HG02938 (cell line): ENCODE results near the gene AQP1.

Experiments used
- ATAC-seq: cut with Tn5 transposase; IDR thresholded peaks from one replicate; pipeline ENCODE4 v1.9.1; 2021; ENCODE audit warnings: mild to moderate bottlenecking, moderate library complexity; ENCODE audit not compliant: unreplicated experiment

Gene AQP1

DNA sequence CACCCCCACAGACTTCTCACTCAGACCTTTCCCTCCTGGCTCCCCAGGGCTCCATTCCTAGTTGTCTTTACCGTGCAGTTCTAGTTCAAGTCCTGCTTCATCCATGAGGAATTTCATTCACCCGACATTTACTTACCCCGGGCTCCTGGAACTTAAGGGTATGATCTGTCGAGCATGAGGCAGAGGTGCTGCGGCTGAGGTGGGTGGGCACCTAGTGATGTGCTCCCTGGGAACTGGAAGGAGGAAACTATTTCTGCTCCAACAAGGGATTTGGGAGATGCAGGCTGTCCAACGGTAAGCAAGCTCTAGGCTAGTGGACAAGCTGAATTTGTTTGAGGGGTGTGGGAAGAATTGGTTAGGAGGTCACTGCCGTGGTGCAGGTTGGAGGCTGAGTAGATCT is 30.2 kb upstream of the AQP1 start:
- ATAC-seq, result no peak

DNA sequence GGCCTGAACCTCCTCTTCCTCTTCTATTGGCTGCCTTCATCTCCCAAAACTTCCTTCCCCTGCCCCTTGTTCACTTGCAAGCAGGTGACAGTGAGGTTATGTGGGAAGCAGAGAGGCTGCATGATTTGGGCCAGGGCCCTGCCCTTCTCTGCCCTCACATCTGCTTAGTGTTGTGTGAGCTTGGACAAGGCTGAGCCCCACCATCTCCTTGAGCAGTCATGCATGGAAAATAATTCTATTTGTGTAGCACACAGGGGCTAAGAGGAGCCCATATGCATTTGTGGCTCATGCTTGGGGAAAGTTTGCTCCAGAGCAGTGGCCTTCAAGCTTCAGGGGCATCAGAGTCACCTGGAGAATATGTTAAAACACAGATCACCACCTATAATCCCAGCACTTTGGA is 26.8 kb upstream of the AQP1 start:
- ATAC-seq, result no peak

DNA sequence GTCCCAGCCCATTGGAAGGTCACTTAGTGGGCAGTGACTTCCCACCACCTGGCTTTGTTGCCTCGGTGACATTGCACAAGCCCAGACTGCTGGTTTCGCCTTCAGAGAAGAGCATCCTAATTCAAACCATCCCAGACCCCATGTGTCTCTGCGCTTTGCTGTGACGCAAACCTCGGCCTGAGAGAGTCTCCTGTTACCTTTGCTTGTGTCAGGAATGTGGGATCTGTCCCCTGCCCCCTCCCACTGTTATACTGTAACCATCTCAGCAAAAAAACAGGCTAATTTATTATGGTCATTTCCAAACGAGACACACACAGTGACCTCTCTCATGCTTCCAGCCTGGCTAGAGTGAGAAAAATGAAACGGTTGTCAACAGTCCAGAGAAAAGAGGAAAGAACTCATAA is 25.0 kb upstream of the AQP1 start:
- no peak for ATAC-seq

DNA sequence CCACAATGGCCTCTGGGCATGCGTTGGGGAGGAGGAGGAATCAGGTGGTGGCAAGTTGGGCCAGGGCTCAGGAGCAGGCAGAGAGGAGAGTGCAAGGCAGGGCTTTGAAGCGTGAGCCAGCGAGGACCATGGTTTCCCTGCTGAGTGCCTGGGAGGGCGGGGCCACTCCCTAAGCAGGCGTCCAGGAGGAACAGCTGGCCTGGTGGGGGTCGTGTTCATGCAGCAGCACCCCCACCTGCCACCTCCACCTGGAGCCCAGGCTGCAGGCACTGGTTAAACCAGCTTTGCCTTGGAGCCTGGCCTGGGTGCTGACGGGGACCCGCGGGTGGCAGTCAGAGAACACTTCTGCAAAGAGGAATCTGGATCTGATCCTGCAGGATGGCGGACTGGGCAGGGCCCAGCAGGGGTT is 24.2 kb upstream of the AQP1 start:
- ATAC-seq, result no peak

DNA sequence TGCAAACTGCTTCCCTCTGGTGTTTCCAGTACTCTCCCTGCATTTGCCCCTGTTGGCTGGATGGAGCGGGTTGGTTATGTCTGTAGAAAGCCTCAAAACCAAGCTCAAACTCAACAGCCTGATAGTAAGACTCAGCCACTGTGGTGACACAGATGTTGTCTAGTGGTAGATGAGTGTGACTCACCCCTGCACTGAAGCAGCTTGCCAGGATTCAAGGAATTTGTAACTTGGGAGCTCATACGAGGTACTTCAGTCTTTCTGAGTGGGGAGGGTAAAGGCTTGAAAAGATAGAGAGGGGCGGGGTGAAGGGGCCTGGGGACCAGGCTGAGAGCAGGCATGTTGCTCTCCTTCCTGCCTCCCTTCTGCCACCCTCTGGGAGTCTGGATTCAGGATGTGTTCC is 22.9 kb upstream of the AQP1 start:
- ATAC-seq, result no peak

DNA sequence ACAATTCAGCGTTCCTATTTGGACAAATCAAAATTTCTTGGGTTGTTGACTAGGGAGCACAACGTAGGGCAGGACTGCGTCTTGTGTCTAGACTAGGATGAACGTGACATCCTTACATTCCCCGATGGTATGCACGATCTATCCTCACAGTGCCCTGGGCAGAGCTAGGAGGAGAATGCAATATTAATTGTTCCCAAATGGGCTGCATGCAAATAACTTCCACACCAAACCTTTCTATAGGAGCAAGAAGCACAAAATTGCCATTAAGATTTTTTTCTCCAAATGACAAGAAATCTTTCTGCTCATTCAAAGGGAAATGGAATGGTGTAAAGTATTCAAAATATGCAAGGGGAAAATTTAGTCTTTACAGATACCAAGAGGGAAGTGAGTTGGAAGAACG is 21.4 kb upstream of the AQP1 start:
- ATAC-seq, result no peak

DNA sequence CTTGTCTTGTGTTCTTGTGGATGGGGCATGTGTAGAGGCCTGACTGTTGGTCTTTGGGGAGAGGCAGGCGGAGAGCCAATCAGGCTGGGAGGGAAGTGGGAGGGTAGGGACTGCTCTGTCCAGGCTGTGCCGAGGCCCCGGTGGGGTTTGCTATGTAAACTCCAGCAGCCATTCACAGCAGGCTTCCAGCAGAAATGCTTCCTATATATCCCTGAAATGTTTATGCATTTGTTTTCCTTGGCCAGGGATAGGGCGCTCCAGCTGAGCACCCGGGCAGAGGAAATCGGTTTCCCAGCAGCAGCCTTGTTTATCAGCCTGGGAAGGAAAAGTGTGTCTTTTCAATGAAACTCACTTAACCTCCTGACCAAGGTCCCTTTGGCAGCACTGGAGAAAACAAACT is 18.3 kb upstream of the AQP1 start:
- no peak for ATAC-seq

DNA sequence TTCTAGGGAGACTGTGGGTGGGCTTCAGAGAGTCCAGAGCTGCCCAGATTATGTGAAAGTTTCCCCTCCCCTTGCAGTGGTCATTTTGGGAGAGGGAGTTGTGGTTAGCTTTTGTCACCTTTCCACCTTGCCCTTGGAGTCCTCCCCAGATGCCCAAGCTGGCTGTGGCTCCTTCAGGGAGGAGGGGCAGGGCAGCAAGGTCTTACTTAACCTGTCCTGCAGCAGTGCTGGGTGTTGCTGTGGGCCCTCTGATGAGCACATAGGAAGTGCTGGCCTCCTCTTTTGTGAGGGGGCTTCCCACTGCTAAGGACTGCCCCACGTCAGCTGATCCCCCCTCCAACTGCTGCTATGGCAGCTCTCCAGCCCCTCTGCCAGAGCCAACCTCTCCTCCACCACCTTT is 17.6 kb upstream of the AQP1 start:
- no peak for ATAC-seq

DNA sequence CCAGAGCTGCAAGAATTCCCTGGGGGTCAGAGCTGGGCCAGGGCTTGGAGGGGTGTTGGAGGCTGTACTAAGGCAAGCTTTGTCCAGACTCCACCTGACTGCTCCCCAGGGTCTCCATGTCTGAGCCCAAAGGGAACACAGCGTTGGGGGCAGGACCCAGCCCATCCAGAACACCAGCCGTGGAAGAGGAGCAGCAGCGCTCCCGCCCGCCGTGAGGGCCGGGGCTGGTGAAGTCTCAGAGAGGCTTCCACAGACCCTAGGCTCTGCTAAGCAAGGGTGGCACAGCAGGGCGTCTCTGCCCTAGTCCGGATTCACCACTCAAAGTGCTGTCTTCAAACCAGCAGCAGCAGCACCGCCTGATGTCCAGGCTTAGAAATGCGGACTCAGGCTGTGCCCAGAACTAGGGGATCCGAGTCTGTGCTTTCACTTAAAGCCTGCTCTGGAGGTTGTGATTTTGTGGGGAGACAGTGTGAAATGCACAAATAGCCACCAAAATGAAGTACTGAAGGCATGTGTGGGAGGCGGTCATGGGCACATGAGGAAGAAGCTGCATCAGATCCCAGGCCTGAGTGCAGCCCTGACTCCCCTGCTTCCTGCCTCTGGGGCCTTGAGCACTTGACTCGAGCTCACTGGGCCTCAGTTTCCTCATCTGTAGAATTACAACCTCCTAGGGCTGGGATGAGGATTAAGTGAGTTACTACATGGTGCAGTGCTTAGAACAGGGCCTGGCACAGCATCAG is 16.6 kb upstream of the AQP1 start:
- no peak for ATAC-seq

DNA sequence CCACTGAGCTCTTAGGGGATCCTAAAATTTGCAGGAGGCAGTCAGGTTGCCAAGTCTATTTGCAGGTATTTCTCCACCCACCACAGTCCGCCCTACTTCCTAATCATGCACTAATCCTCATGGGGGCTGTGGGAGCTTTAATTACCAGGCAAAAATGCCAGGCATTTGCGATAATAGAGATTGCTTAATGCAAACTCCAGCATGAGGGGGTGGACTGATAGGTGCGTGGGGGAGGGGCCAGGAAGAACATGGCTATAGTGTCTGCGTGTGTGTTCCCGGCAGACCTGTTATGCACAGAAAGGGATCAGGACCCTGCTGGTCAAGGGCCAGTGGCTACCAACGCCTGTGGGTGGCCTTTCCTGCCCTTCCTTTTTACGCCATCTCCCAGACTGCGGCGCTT is 15.6 kb upstream of the AQP1 start:
- ATAC-seq, result no peak

DNA sequence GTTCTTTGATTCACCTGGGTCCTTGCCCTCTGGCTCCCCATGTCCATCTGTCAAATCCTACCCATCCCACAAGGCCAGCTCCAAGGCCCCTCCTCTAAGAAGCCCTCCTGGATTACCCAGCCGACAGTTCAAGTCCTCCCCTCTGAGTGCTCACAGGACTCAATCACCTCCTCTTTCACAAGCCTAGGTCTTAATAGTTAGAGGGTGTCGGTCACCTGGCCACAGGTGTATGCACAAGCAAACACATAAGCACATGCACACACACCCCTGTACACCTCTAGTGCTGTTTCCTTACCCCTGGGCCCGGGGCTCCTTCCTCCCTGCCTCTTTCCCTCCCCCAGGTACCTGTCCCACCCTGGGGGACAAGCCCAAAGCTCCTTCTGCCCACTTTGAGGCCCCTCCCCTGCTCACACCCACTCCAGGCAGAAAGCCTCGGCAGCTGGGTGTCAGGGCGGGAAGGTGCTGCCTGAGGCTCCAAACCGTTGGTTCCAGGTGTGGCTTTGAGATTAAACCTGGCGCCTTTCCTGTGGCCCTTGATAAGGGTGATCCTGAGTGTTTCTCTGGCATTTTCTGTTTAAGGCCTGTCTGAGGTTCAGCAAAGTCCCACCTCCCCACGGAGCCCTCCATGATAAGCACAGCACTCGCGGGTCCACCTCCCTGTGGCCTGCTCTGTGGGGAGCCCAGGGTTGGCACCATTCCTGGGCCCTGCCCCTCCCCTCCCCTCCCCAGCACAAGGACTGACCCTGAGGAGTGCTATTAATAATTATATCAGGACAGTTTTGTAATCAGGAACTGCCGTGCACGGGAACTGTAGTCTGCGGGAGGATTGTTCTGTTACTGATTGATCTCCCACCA is 14.6 kb upstream of the AQP1 start:
- ATAC-seq, result no peak

DNA sequence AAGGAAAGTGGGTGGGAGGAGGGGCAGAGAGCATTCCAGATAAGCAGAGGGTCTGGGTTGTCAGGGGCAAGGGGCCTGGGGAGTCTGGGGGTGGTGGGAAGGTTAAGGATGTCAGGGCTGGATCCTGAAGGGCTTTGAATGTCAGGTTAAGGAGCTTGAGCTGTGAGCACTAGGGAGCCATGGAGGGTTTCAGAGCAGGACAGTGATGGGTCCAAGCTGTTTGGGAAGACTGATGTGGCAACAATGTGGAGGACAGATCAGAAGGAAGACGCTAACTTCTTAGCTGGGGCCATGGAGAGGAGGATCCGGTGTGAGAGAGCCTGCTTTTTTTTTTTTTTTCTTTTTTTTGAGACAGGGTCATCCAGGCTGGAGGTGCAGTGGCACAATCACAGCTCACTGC is 13.9 kb upstream of the AQP1 start:
- ATAC-seq, result no peak

DNA sequence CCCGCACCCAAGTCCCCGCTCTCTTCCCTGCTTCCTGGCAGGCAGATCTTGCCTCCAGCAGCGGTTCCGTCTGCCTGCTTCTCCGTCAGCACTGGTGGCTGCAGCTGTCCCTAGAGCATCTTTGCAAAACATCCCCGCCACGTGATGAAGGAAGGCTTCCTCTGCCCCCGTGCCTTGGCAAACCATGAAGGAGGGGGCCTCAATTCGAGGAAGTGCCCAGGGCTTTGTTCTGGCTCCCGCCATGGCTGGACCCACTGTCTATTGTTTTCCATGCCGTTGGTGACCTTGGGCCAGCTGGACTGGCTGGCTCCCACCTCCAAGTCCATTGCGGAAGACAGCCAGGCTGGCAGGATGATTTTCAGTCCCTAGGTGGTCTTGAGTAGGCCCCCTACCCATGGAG is 13.2 kb upstream of the AQP1 start:
- ATAC-seq, result no peak

DNA sequence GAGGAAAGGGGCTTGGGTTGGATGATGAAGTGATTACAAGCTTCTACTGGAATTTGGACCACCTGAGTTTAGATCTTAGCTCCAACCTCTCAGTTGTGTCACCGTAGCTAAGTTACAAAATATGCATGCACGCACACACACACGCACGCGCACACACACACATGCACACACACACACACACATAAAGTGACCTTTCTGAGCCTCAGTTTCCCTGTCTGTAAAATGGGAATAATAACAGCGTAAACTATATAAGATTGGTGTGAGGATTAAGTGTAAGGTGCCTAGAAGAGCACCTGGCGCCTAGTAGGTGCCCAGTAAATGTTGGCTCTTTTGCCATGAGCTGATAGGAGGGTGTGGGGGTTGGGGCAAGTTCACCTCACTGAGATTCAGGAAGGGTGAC is 12.6 kb upstream of the AQP1 start:
- no peak for ATAC-seq

DNA sequence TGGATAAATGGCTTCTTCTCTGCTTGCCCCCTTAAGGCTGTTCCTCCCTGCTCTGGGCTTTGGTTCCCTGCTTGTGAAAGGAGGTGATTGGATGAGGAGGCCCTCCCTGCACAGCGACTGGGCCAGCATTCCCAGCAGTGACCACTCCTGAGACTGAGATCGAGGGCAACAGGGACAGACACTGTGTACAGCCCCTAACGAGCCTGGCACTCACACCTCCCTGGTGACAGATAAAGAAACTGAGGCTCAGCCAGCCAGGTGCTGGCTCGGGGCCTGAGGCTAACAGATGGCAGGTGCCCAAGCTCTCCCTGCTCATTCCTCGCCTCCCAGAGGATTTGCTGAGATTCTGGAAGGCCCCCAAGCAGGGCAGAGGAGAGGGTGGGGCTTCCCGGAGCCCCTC is 12.0 kb upstream of the AQP1 start:
- ATAC-seq, result no peak

DNA sequence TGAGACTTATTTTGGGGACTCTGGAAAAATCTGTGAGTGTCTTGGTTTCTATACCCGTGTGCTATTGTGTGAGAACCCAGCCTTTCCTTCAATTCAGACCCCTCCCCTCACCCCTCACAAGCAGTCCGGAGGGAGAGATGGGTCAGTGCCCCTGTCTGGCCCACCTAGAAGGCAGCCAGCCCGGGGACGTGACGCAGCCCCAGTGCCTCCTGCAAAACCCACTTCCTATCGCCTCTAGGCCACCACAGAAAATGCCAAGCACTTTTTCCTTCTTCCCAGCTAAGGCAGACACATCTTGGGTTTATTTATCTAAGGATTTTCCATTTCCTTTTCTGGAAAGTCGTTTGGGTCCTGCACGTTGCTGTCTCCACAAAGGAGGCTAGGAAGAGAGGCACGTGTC is 11.6 kb upstream of the AQP1 start:
- ATAC-seq, result no peak

DNA sequence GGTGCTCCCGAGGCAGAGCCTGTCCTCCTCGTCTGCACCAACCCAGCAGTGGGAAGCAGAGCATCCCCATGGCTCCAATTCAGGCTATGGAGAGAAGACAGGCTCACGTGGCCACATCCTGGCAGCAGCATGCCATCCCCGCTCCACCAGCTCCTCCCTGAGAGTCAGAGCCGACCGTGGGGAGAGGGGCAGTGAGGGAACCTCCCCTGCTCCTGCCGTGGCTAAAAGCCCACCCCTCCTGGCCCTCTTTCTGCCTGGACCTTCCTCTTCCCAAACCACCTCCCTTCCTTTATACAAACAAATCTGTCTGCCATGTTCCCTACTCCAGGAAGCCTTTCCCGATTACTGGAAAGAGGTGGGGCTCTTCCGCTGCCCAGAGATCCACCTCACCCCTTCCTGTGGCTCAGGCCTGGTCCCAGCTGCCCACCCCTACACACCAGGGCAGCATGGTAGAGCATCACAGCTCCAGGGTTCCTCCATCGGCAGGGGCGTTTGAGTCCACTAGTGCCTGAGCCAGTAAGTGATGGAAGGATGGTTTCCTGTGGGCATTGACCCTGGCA is 10.8 kb upstream of the AQP1 start:
- ATAC-seq, result no peak

DNA sequence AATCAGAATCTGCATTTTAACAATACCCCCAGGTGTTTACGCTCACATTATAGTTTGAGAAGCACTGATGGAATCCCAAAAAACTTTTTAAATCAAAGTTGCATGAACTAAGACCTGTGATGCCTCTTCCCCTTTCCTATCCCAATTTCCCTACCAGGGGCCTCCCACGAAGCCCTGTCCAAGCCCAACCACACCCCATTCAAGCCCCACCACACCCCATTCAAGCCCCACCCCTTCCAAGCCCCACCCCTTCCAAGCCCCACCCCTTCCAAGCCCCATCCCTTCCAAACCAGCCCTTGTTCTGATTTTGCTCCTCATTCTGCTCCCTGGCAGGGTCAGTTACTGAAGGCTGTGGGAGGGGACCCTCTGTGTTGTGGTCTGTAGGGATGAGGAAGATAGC is 9.8 kb upstream of the AQP1 start:
- no peak for ATAC-seq

DNA sequence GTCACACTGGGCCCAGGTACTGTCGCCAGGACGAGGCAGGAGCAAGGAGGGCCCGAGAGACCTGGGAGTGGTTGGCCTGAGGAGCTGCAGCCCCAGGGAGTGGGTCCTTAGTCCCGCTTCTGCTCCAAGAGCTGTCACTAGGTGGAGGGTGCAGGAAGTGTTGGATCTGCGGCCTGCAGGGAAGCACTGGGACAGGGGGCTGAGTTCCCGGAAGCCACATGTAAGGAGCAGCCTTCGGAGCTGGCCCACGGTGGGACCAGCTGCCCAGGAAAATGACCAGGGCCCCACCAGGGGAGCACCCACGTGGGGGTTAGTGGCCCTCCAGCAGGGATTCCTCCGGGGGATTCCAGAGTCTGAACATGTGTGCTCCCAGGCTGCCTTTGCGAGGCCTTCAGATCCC is 9.2 kb upstream of the AQP1 start:
- ATAC-seq, result no peak

DNA sequence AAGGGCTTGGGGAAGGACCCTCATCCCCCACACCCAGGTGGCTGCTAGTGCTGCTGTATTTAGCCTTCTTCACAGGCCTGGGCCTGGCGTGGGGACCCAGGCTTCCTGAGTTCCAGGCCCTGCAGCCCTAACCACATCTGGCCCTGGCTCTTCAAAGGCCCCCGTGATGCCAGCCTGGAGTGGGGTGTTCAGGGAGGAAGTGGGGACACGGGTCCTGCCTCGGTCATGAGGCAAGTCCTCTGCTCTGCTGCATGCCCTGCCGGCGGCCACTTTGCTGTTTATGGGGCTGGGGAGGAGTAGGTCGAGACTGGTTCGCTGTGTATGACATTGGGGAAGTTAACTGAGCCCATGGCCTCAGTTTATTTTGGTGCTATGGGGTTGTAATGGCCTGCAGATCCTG is 8.5 kb upstream of the AQP1 start:
- no peak for ATAC-seq

DNA sequence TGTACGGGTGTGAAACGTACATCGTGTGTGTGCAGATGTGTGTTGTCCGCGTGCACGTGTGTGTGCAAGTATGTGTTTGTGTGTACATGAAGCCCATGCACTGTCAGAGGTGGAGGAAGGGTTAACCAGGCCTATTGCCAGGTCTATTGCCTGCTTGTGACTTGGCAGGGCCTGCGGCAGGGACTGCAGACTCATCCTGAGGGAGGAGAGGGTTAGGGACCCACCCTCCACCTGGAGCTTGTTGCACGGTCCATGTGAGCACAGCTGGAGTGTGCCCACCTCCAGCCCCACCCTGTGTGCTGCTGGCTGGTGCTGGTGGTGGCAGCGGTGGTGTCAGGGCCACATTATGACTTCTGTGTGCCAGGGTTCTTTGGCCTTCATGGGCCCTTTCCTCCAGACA is 7.1 kb upstream of the AQP1 start:
- no peak for ATAC-seq
